ENCODE data around the gene PSMB7.

GRCh38 chr9:124440786-124441185 lies 25.5 kb upstream of the PSMB7 start:
- TF ChIP-seq CTCF (IDR thresholded peaks at IDR 0.05; ENCODE audit: low read depth, low read length, poor library complexity, severe bottlenecking) (no peak), EZH2phosphoT487 (IDR thresholded peaks at IDR 0.05; ENCODE audit: borderline replicate concordance, low read length) (no peak)

Data from DOHH2 (cell line).